NCI-H1105 treated with DMSO at 0.1 percent for 48 hours (cell line): ENCODE results near the gene CAMK4.
A peak's percentile ranks its signal among the peaks of the same experiment; 100 is the strongest.
"Not testable (repeated sequence)": the region's sequence is repeated elsewhere in the genome, so short reads cannot be mapped to it uniquely, and the experiment has no call there.

Source experiments
- DNase-seq: peaks from one replicate; lab custom pipeline; 2025; lab: John Stamatoyannopoulos, UW

Gene CAMK4

DNA sequence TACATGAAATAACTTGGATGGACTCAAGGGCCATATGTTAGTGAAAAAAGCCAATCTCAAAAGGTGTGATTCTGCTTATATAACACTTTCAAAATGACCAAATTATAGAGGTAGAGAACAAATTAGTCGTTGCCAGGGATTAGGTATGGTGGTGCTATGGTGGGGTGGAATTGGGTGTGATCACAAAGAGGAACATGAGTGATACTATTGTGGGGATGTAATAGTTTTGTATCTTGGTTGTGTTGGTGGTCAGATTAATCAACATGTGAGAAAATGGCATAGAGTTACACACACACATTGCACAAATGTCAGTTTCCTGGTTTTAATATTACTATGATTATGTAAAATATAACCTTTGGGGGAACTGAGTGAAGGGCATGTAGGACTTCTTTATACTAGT is 31.9 kb downstream of the CAMK4 start:
- no peak for DNase-seq

- DNase-seq: not testable (repeated sequence)
Observed at GRCh38 chr5:111257610-111258009, 33.4 kb downstream of the CAMK4 start.

GRCh38 chr5:111259636-111260035 is 35.5 kb downstream of the CAMK4 start:
- no peak for DNase-seq

- no peak for DNase-seq
Observed at GRCh38 chr5:111261610-111262009, 37.4 kb downstream of the CAMK4 start.

GRCh38 chr5:111262153-111262552 is 38.0 kb downstream of the CAMK4 start:
- DNase-seq: no peak

DNA sequence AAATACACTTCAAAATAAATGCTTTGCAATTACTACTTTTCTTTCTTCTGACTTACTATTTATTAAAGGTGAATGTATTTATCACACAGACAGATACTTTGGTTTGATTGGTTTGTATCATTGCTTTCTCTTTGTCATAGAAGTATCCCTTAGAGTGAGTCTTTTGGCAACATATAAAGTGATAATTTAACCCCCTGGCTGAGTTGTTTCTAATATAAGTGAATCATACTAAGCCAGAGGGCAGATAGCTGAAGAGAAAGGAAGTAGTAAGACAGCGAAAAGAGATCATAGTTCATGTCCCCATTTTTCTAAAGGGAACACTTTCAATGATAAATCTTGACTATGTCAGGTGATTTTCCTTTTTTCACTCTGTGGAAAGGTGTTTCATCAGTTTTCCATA is 38.6 kb downstream of the CAMK4 start:
- no peak for DNase-seq

DNA sequence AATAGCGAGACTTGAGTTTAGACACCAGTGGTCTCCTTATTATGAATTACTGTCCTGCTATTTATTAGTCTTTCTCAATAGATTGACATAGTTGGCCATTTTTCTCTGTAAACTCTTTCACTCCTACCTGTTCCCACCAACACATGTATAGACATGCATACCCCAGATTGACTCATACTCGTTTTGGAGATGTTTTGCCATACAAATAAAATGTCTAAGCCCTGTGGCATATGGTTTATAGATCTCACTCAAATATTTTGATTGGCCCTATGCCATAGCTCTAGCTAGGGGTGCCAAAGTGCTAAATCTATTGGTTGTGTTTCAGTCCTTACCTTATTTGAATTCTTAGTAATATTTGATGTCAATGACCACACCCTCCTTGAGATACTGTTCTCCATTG is 42.3 kb downstream of the CAMK4 start:
- DNase-seq: no peak

- DNase-seq: no peak
Observed at GRCh38 chr5:111268300-111268699, 44.1 kb downstream of the CAMK4 start.

GRCh38 chr5:111271885-111272284 is 47.7 kb downstream of the CAMK4 start:
- DNase-seq: no peak

- no peak for DNase-seq
Observed at GRCh38 chr5:111277061-111277460, 52.9 kb downstream of the CAMK4 start.

DNA sequence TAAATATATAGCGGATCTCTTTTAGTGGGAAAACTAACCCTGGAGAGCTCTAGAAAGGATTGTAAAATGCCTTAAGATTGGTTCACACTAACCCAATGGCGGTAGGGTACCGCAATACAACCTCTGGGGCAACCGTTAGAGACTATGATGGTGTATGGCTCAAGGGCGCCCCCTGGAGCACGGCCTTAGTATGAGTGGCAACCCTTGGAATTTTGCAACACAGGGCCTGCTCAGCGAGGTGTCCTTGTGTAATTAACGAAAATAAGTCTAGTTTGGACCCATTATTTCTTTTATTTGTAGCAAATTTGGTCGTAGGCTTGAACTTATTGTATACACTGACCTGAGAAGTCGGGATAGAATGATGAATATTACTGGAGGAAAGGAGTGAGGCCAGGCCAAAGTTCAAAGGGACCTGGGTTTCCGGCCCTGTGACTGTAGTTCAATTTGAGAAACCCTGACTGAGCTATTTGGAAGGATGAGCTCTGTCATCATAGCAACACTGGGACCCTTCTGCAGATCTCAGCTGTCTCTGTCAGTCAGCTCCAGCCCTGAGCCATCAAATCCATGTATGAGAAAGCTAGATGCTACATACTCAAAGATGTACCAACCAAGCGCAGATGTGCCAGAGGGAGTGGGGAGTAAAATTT is 54.8 kb downstream of the CAMK4 start:
- no peak for DNase-seq

DNA sequence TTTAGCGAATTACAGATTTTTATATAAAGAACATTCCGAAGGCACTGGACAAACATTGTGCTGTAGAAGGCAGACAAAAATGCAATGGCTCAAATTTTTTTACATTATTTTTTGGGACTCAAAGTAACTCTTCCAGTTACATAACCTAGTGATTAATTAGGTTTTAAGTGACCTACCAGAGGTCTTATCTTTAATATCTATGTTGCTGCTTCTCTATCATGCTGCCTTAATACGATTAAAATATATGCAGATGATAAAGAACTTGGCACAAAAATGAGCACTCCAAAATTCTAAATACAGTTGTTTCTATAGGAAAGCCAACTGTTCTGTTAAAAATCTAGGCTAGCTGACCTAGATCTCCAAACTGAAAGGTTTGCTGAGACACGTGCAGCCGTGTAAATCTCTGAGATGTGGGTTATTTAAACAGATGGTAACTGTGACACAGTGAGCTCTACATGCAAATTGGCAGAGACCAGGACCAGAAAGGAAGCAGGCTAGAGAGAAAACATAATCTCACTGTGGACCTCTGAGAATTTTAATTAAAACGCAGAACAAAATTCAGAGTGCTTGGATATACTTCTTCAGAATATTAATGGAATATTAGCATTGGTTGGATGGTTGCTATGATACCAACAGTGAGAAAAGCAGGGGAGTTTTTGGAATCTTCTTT is 56.2 kb downstream of the CAMK4 start:
- DNase-seq: no peak

GRCh38 chr5:111282798-111283197 is 58.6 kb downstream of the CAMK4 start:
- DNase-seq: no peak

- DNase-seq: no peak
Observed at GRCh38 chr5:111284825-111285224, 60.6 kb downstream of the CAMK4 start.

DNA sequence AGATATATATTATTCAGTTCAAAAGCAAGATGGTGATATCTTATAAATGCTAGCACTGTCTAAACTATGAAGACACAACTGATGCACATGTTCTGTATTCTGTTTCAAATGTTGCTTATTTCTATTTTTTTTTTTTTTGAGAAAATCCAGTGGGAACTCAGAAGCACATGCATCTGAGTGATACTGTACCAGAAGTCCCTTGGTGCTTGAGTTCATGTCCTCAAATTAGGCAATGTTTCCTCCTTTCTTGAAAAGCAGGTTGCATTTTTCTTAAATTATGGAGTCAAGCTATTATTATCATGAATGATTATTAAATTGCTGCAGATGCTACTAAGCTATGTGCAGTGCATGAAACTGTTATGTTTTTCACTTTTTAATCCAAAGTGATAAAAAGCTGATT is 70.4 kb downstream of the CAMK4 start:
- DNase-seq: no peak

DNA sequence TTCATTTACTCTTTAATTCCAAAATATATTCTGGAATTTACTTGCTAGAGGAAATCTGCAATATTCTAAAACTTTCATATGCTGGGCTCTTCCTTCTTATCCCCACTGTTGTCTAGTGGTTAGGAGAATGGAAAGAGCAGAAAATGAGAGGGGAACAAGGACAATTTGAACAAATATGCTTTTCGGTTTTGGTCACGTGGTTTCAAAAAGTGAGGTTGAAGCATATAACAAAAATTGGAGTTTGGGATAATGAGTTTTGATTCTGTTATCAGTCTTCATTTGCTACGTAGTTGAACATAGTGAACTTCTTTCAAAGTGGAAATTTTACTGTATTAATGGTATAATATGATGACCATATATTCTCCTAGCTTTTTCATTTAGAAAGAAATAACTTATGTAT is 71.5 kb downstream of the CAMK4 start:
- no peak for DNase-seq

DNA sequence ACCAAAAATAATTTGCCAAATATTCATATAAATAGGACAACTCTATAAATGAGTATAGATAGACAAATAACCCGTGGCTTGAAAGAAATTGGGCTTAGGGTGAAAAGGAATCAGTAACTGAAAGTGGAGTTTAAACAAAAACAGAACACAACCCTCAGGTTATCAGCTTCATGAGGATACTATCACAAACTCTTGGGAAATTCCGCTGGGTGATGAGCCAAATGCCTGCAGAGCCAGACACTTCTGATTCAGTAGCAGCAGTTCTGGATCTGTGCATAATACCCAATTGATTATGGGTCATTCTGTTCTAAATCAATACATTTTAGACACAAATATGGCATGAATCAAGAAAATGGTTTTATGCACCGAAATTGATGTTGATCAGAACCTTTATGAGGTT is 72.4 kb downstream of the CAMK4 start:
- no peak for DNase-seq

GRCh38 chr5:111299067-111299481 is 74.9 kb downstream of the CAMK4 start:
- DNase-seq: peak; percentile 14

DNA sequence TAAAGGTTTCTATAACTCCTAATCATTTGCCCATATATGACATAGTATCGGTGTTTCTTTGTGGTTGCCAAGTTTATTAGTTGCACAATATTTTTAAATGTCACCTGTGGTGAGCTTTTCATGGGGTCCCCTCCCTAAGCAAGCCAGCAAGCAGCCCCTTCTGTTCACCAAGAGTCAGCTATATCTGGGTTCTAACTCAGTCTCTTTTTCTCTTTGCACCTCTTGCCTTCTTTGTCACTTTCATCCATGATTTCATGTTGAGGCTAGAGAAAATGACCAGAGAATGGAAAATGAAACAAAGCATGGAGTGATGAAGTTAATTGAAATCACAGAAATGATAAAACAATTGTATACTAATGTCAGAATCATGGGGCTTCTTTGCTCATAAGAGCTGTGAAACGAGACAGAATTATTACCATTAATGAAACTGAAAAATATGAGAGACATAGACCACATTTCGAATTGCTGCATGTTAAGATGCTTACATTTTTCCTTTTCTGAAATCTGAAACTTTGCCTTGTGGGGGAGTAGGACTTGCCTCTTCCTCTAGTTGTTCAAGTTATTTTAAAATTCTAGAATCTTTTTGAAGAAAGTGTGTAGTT is 75.7 kb downstream of the CAMK4 start:
- DNase-seq: no peak

DNA sequence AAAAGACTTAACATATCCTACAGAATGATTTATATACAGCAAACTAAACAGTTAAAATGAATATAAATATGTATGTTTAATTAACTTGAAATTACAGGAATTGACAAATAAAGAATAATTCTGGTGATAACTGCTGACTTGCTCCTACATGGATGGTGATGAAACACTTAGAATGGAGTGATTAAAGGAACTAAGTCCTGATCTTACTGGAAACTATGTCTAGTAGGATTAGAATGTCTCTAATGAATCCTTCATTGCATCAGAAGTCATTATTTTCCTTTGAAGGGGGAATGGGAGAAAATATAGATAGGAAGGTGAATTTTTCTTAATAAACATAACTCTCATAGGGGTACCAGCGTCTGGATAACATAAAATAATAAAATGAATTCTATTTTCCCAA is 77.1 kb downstream of the CAMK4 start:
- no peak for DNase-seq

- DNase-seq: not testable (repeated sequence)
Observed at GRCh38 chr5:111302043-111302442, 77.9 kb downstream of the CAMK4 start.

DNA sequence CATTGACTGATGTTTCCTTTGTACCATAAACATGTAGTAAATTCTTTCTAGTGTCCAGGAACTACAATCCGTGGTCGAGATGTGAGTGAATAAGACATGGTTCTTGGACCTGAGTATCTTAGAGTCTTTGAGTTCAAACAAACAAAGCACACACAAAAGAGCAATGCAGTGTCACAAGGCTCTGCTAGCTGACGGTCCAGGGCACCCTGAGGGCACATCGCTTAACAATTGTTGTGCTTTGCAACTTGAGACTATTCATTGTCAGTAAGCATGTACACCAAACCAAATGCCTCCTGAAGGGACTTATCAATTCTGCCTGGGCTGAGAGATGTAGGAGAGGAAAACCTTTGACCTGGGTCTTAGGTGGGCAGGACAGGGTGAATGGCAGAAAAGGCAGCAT is 84.8 kb downstream of the CAMK4 start:
- no peak for DNase-seq

- DNase-seq: no peak
Observed at GRCh38 chr5:111309384-111309783, 85.2 kb downstream of the CAMK4 start.
